ENCODE results near the gene TAF3.

Gene TAF3

GRCh38 chr10:7998831-7999230 is 180.5 kb downstream of the TAF3 start:
- Histone ChIP-seq H3K27ac (ENCODE audit: low read length) (no peak overlapping the region), H3K9me2 (replicated peaks; ENCODE audit: insufficient read depth, low read length) (no peaks in the 10 kb centered on the region), H3K27me3 (replicated peaks; ENCODE audit: insufficient read depth, low read length) (no peaks in the 10 kb centered on the region), H3K4me3 (ENCODE audit: low read length) (no peak overlapping the region), H3K4me2 (ENCODE audit: low read depth, low read length) (no peak overlapping the region), H3F3A (ENCODE audit: insufficient read depth, low read length) (no peaks in the 10 kb centered on the region), H3K9me3 (replicated peaks; ENCODE audit: insufficient read depth, low read length) (no peaks in the 10 kb centered on the region), H3K4me1 (ENCODE audit: low read length) (no peaks in the 10 kb centered on the region), H2AFZ (ENCODE audit: low read length) (no peak overlapping the region), H3K36me3 (replicated peaks; ENCODE audit: insufficient read depth, low read length) (no peaks in the 10 kb centered on the region), H3K9ac (ENCODE audit: low read length) (no peak overlapping the region), H4K20me1 (ENCODE audit: insufficient read depth, low read length) (no peaks in the 10 kb centered on the region), H3K79me2 (ENCODE audit: low read length) (no peaks in the 10 kb centered on the region)
- TF ChIP-seq EZH2 (optimal IDR thresholded peaks at IDR 0.05; ENCODE audit: low read depth, low read length) (no peak), EZH2phosphoT487 (IDR thresholded peaks at IDR 0.05; ENCODE audit: low read length) (no peak), CTCF (IDR thresholded peaks at IDR 0.05; ENCODE audit: low read length) (no peak)
- DNase-seq = no peak

- Histone ChIP-seq H3K27me3 (replicated peaks; ENCODE audit: insufficient read depth, low read length) (no peaks in the 10 kb centered on the region), H3K27ac (ENCODE audit: low read length) (no peak overlapping the region), H3K9me3 (replicated peaks; ENCODE audit: insufficient read depth, low read length) (no peaks in the 10 kb centered on the region), H3K9me2 (replicated peaks; ENCODE audit: insufficient read depth, low read length) (no peaks in the 10 kb centered on the region), H3K36me3 (replicated peaks; ENCODE audit: insufficient read depth, low read length) (no peaks in the 10 kb centered on the region), H2AFZ (ENCODE audit: low read length) (no peak overlapping the region), H3K4me3 (ENCODE audit: low read length) (no peak overlapping the region), H3K79me2 (ENCODE audit: low read length) (no peaks in the 10 kb centered on the region), H3K4me2 (ENCODE audit: low read depth, low read length) (no peak overlapping the region), H3F3A (ENCODE audit: insufficient read depth, low read length) (no peaks in the 10 kb centered on the region), H3K4me1 (ENCODE audit: low read length) (no peaks in the 10 kb centered on the region), H4K20me1 (ENCODE audit: insufficient read depth, low read length) (no peaks in the 10 kb centered on the region), H3K9ac (ENCODE audit: low read length) (no peak overlapping the region)
- no peak for TF ChIP-seq CTCF (IDR thresholded peaks at IDR 0.05; ENCODE audit: low read length)
- no peak for DNase-seq
Measured at GRCh38 chr10:8004469-8005000, 186.2 kb downstream of the TAF3 start.

- TF ChIP-seq EZH2 (optimal IDR thresholded peaks at IDR 0.05; ENCODE audit: low read depth, low read length) (no peak), CTCF (IDR thresholded peaks at IDR 0.05; ENCODE audit: low read length) (no peak), EZH2phosphoT487 (IDR thresholded peaks at IDR 0.05; ENCODE audit: low read length) (no peak)
- Histone ChIP-seq H4K20me1 (ENCODE audit: insufficient read depth, low read length) (no peaks in the 10 kb centered on the region), H3K4me3 (ENCODE audit: low read length) (no peak overlapping the region), H3K27ac (ENCODE audit: low read length) (no peak overlapping the region), H3K36me3 (replicated peaks; ENCODE audit: insufficient read depth, low read length) (no peaks in the 10 kb centered on the region), H3K9me3 (replicated peaks; ENCODE audit: insufficient read depth, low read length) (no peaks in the 10 kb centered on the region), H3K4me2 (ENCODE audit: low read depth, low read length) (no peak overlapping the region), H3K9ac (ENCODE audit: low read length) (no peak overlapping the region), H3K4me1 (ENCODE audit: low read length) (no peaks in the 10 kb centered on the region), H3F3A (ENCODE audit: insufficient read depth, low read length) (no peaks in the 10 kb centered on the region), H3K79me2 (ENCODE audit: low read length) (no peaks in the 10 kb centered on the region), H3K9me2 (replicated peaks; ENCODE audit: insufficient read depth, low read length) (no peaks in the 10 kb centered on the region), H3K27me3 (replicated peaks; ENCODE audit: insufficient read depth, low read length) (no peaks in the 10 kb centered on the region), H2AFZ (ENCODE audit: low read length) (no peak overlapping the region)
- no peak for DNase-seq
Measured at GRCh38 chr10:8006274-8006999, 188.1 kb downstream of the TAF3 start.
